Uterus (tissue), 4 donors: Measurements from ENCODE around the gene FAM13C. TPM values are rescaled to one million over a fixed set of nuclear protein-coding genes. Genes with fewer than 3 reads are reported as not detected.

ENCODE experiments used
- DNase-seq, 2 donors: peaks; one replicate each; pipeline ENCODE4 v3.0.0-alpha.2; 2019 to 2020
- H3K27ac ChIP-seq, 2 donors: fragments of 200-600 bp; sonication (generic); 1 replicate in 1 of 2; 2 replicates in 1 of 2; pipeline ENCODE4 v1.5.1; 2016 to 2018
- H3K27me3 ChIP-seq, 2 donors: fragments of 200-600 bp; sonication (generic); one replicate each; pipeline ENCODE4 v1.5.1; 2018 to 2019; ENCODE audit warnings: control low read depth in 1 of 2
- H3K36me3 ChIP-seq, 2 donors: fragments of 200-600 bp; sonication (generic); one replicate each; pipeline ENCODE4 v1.5.1; 2019; ENCODE audit warnings: control low read depth in 1 of 2
- H3K4me1 ChIP-seq, 2 donors: fragments of 200-600 bp; sonication (generic); one replicate each; pipeline ENCODE4 v1.5.1; 2018 to 2019; ENCODE audit warnings: control low read depth in 1 of 2
- H3K4me3 ChIP-seq, 2 donors: fragments of 200-600 bp; sonication (generic); 1 replicate in 1 of 2; 2 replicates in 1 of 2; pipeline ENCODE4 v1.5.1; 2018 to 2019; ENCODE audit warnings: mild to moderate bottlenecking in 1 of 2
- H3K9me3 ChIP-seq, 2 donors: fragments of 200-600 bp; sonication (generic); one replicate each; pipeline ENCODE4 v1.5.1; 2019; ENCODE audit warnings: control low read depth in 1 of 2
- POLR2A ChIP-seq, 2 donors: fragments of 450-650 bp; IDR thresholded peaks; one replicate each; pipeline ENCODE4 v1.6.1; 2016; ENCODE audit warnings: antibody characterized with exemption in 2 of 2, mild to moderate bottlenecking in 1 of 2, moderate library complexity in 1 of 2
- intact Hi-C: fragments of 100-400 bp; cut with DNase I; formaldehyde crosslinking; loops from one replicate; pipeline ENCODE4 v1.15.1; 2023; ENCODE audit warnings: low total_unique reads
- total RNA-seq, 4 donors: library from RNA; depleted of rRNA in 3 of 4; stranded (reverse); fragments of >200 nt in 3 of 4; gene quantifications; one replicate each; pipeline versions ENCODE4 v1.1.0 to v1.2.4, GENCODE V29; 2014 to 2023
- TF ChIP-seq, protein P1 (sequence below), 4 experiments: fragments of 200-600 bp in 2 of 4; fragments of 450-650 bp in 2 of 4; sonication (generic) in 2 of 4; IDR thresholded peaks; one replicate each; pipeline ENCODE4 v1.5.1; 2016 to 2019; ENCODE audit warnings: antibody characterized with exemption in 4 of 4, mild to moderate bottlenecking in 2 of 4, moderate library complexity in 1 of 4
- donor health status: DM: yes; HTN: yes; CAD: no.

Gene FAM13C
- total RNA-seq, 4 donors from 2014 or later, result 18.7 to 29.2 (median 23.2) TPM

GRCh38 chr10:59342723-59343122 lies 19.6 kb downstream of the FAM13C start:
- Histone ChIP-seq H3K4me3 (no peak overlapping the region), H3K27ac (peak overlapping the region in 1 of 2 donors; percentile 30), H3K4me1 (no peaks in the 10 kb centered on the region), H3K27me3 (no peaks in the 10 kb centered on the region), H3K9me3 (no peaks in the 10 kb centered on the region), H3K36me3 (no peaks in the 10 kb centered on the region)
- intact Hi-C loops, result no loop called here
- no peak for DNase-seq
- TF ChIP-seq POLR2A (IDR thresholded peaks at IDR 0.05), result no peak
- TF ChIP-seq, protein P1, sequence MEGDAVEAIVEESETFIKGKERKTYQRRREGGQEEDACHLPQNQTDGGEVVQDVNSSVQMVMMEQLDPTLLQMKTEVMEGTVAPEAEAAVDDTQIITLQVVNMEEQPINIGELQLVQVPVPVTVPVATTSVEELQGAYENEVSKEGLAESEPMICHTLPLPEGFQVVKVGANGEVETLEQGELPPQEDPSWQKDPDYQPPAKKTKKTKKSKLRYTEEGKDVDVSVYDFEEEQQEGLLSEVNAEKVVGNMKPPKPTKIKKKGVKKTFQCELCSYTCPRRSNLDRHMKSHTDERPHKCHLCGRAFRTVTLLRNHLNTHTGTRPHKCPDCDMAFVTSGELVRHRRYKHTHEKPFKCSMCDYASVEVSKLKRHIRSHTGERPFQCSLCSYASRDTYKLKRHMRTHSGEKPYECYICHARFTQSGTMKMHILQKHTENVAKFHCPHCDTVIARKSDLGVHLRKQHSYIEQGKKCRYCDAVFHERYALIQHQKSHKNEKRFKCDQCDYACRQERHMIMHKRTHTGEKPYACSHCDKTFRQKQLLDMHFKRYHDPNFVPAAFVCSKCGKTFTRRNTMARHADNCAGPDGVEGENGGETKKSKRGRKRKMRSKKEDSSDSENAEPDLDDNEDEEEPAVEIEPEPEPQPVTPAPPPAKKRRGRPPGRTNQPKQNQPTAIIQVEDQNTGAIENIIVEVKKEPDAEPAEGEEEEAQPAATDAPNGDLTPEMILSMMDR (IDR thresholded peaks at IDR 0.05), result no peak

DNA sequence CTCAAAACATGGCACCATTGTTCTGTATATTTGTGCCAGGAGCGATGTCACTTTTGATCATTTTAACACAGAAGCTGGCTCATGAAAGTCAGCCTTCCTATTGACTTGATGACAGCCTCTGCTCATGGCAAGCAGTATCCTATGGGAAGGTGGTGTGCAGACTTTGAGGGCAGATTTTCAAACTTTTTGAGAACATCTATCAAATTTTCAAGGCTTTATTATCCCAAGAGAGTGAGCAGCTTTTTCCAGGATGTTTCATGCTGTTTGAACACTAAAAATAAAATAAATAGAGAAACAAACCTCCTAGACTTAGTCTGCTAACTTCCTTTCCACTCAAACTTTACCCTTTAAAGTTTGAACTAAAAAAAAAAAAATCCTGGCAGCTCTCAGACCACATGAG lies 20.3 kb downstream of the FAM13C start:
- H3K27me3 ChIP-seq, result no peaks in the 10 kb centered on the region
- peaks cover 0 to 3% of the 10 kb centered on the region in 2 donors for H3K4me1 ChIP-seq
- TF ChIP-seq, protein P1 (IDR thresholded peaks at IDR 0.05), result no peak
- no peak for TF ChIP-seq POLR2A (IDR thresholded peaks at IDR 0.05)
- no peak overlapping the region for H3K4me3 ChIP-seq
- H3K9me3 ChIP-seq, result no peaks in the 10 kb centered on the region
- H3K27ac ChIP-seq, result no peak overlapping the region
- no peak for DNase-seq
- intact Hi-C loops, result no loop called here
- no peaks in the 10 kb centered on the region for H3K36me3 ChIP-seq

DNA sequence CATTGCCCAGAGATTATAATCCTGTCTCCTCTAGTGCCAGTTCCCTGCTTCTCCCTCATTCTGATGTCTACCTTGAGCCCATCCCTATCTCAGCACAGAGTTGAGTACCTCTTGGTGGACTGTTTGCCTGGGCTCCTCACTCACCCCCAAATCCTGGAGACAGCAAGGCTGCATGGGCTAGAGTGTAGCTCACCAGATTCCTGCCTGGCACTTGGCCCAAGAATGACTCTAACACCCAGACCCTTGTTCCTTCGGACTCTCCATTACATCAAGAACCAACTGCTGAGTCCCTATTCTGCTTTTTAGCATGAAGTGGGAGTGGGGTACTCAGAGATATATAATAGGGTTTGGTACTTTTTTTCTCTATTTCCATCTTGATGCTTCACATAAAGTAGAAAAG lies 22.1 kb downstream of the FAM13C start:
- TF ChIP-seq POLR2A (IDR thresholded peaks at IDR 0.05), result no peak
- TF ChIP-seq, protein P1 (IDR thresholded peaks at IDR 0.05), result no peak
- no peak for DNase-seq
- intact Hi-C loops, result no loop called here
- Histone ChIP-seq H3K27me3 (no peaks in the 10 kb centered on the region), H3K4me3 (no peak overlapping the region), H3K4me1 (peaks cover 0 to 5% of the 10 kb centered on the region in 2 donors), H3K36me3 (no peaks in the 10 kb centered on the region), H3K9me3 (no peaks in the 10 kb centered on the region), H3K27ac (no peak overlapping the region)

DNA sequence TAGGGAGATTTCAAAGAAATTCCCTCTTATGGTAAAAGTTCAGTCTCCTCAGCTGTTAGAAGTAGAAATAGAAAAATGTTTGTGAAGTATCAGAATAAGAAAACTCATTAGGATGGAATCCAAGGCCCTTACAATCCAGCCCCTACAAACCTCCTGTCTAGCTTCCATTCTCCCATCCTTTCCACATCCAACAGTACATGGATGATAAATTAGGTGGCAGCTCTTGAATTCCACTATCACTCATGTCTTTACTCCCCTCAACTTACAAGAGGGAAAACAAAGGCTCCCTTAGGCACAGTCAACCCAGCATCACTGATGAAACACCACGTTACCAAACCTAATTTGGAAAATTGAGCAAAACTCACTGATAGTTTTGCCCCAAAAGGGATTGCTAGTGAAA lies 23.0 kb downstream of the FAM13C start:
- DNase-seq, result no peak
- H3K9me3 ChIP-seq, result no peaks in the 10 kb centered on the region
- no peaks in the 10 kb centered on the region for H3K36me3 ChIP-seq
- intact Hi-C loops, result no loop called here
- H3K27ac ChIP-seq, result peak overlapping the region in 1 of 2 donors; percentile 37
- H3K4me3 ChIP-seq, result no peak overlapping the region
- peaks cover 0 to 5% of the 10 kb centered on the region in 2 donors for H3K4me1 ChIP-seq
- no peak for TF ChIP-seq POLR2A (IDR thresholded peaks at IDR 0.05)
- TF ChIP-seq, protein P1 (IDR thresholded peaks at IDR 0.05), result no peak
- no peaks in the 10 kb centered on the region for H3K27me3 ChIP-seq

DNA sequence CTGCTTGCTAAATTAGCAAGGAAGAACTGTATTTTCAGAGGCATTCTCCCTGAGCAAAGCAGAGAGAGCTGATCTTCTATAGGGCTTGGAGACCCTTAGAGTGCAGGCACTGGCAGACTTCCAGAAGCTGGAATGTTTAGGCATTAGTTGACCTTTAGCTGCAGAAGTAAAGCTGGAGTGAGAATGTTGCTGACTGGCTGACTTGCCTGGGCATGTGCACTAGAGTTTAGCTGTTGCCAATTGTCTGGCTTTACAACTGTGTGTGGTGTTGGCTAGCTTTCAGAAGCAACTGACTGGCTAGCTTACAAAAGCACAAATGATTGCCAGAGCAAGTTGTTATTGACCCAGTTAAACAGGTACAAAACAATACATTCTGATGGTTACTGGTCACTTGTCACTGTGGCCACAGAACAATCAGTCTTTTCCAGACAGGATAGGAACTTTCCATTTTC lies 25.1 kb downstream of the FAM13C start:
- peak in 1 of 2 donors; percentile 25 for DNase-seq
- Histone ChIP-seq H3K4me3 (no peak overlapping the region), H3K4me1 (peaks cover 0 to 5% of the 10 kb centered on the region in 2 donors), H3K9me3 (no peaks in the 10 kb centered on the region), H3K27ac (peak overlapping the region; percentile 53 to 68), H3K27me3 (no peaks in the 10 kb centered on the region), H3K36me3 (no peaks in the 10 kb centered on the region)
- intact Hi-C loops, result no loop called here
- TF ChIP-seq, protein P1 (IDR thresholded peaks at IDR 0.05), result no peak
- no peak for TF ChIP-seq POLR2A (IDR thresholded peaks at IDR 0.05)
